ENCODE data around the gene CEP83. TPM values are rescaled to one million over a fixed set of nuclear protein-coding genes. Genes with fewer than 3 reads are reported as not detected.
A peak's percentile ranks its signal among the peaks of the same experiment; 100 is the strongest.

Gene CEP83
- polyA plus RNA-seq, 2 donors, result 4.7 to 8.3 TPM

DNA sequence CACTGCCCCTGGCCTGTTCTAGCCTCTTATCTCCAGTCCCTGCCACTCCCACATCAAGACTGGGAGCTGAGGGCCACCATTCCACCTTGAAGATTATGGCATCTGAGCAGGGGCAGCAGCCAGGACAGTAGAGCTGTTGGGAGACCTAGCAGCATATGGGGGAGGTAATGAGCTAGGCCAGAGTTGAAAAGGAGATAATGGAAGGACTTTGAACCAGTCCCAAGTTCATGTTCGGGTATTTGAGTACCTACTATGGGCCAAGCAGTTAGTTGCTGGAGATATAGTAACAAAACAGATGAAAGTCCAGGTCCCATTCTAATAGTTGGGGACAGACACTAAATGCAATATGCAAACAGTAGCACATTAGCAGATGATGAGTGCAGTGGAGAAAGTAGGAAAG, 159.8 kb downstream of the CEP83 start:
- Histone ChIP-seq H3K4me1 (ENCODE audit: control insufficient read depth in 2 of 2, insufficient read depth in 2 of 2, low read length in 1 of 2) (no peaks in the 10 kb centered on the region), H3K27ac (ENCODE audit: low read depth in 2 of 2, low read length in 1 of 2) (no peak overlapping the region), H3K27me3 (ENCODE audit: control insufficient read depth in 1 of 2, insufficient read depth in 2 of 2, low read length in 2 of 2) (no peaks in the 10 kb centered on the region), H3K4me3 (ENCODE audit: low read depth in 1 of 2, low read length in 2 of 2) (no peak overlapping the region), H3K36me3 (ENCODE audit: control insufficient read depth in 2 of 2, insufficient read depth in 2 of 2, low read length in 1 of 2) (no peaks in the 10 kb centered on the region), H3K9me3 (ENCODE audit: control insufficient read depth in 2 of 2, insufficient read depth in 1 of 2, low read depth in 1 of 2, low read length in 1 of 2) (no peaks in the 10 kb centered on the region)
- 85 to 88% methylated on average over 1 of the region's 1 CpG for WGBS, 2 donors

DNA sequence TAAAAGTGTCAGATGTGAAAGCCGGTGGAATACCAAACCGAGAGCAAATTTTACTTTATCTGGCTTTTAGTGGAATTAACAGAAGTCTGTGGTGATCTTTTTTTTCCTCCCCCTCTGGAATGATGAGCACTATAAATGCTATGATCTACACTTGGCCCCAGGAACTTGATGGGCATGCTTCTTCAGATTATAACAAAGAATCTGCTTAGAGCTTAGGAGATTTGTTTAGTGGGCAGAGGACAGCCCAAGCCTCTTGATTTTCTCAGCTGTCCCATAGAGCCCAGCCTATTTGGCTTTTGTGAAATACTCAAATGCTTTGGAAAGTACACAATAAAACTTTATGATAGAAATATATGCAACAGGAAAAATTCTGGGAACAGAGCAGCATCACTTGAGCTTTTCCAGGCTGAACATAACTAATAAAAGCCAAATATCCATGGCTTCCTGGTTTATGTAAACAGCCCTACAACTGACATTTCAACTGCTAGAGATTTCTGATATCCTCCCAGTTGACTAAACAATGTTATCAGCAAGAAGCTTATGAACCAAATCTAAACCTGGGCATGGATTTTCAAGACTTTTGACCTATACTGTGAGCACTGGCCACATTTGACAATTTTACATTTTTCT, 161.7 kb downstream of the CEP83 start:
- H3K9me3 ChIP-seq (ENCODE audit: control insufficient read depth in 2 of 2, insufficient read depth in 1 of 2, low read depth in 1 of 2, low read length in 1 of 2), result no peaks in the 10 kb centered on the region
- 94 to 96% methylated on average over 2 of the region's 2 CpGs for WGBS, 2 donors
- no peak overlapping the region for H3K27ac ChIP-seq (ENCODE audit: low read depth in 2 of 2, low read length in 1 of 2)

DNA sequence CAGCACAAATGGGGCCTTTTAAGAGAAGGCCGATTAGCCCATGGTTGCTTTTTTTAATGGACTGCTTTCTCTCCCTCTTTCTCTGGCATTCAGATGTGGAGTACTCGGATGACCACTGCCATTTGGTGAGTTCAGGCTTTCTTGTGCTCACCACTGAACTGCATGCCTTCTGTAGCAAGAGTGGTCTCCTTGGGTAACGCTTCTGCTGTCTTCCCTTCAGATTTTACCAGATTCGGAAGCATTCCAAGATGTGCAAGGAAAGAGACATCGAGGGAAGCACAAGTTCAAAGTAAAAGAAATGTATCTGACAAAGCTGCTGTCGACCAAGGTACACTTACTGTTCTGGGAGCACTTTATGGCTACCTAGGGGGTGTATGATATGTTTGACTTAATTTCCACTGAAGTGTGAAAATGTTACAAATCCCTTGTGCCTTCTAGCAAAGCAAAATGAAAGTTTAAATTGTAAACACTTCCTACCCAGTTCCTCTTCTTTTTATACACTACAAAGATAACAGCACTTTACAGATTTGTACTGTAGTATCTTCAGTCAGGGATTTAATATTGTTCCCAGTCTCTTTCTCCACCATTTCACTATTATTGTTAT, 162.5 kb downstream of the CEP83 start:
- Histone ChIP-seq H3K9me3 (ENCODE audit: control insufficient read depth in 2 of 2, insufficient read depth in 1 of 2, low read depth in 1 of 2, low read length in 1 of 2) (no peaks in the 10 kb centered on the region), H3K4me3 (ENCODE audit: low read depth in 1 of 2, low read length in 2 of 2) (no peak overlapping the region), H3K36me3 (ENCODE audit: control insufficient read depth in 2 of 2, insufficient read depth in 2 of 2, low read length in 1 of 2) (no peaks in the 10 kb centered on the region), H3K27ac (ENCODE audit: low read depth in 2 of 2, low read length in 1 of 2) (no peak overlapping the region), H3K4me1 (ENCODE audit: control insufficient read depth in 2 of 2, insufficient read depth in 2 of 2, low read length in 1 of 2) (no peaks in the 10 kb centered on the region), H3K27me3 (ENCODE audit: control insufficient read depth in 1 of 2, insufficient read depth in 2 of 2, low read length in 2 of 2) (no peaks in the 10 kb centered on the region)
- 89 to 93% methylated on average over 6 of the region's 6 CpGs for WGBS, 2 donors

More for the DNA sequence above, 161.7 kb downstream of the CEP83 start:
- Histone ChIP-seq H3K4me1 (ENCODE audit: control insufficient read depth in 2 of 2, insufficient read depth in 2 of 2, low read length in 1 of 2) (no peaks in the 10 kb centered on the region), H3K4me3 (ENCODE audit: low read depth in 1 of 2, low read length in 2 of 2) (no peak overlapping the region), H3K27me3 (ENCODE audit: control insufficient read depth in 1 of 2, insufficient read depth in 2 of 2, low read length in 2 of 2) (no peaks in the 10 kb centered on the region), H3K36me3 (ENCODE audit: control insufficient read depth in 2 of 2, insufficient read depth in 2 of 2, low read length in 1 of 2) (no peaks in the 10 kb centered on the region)

DNA sequence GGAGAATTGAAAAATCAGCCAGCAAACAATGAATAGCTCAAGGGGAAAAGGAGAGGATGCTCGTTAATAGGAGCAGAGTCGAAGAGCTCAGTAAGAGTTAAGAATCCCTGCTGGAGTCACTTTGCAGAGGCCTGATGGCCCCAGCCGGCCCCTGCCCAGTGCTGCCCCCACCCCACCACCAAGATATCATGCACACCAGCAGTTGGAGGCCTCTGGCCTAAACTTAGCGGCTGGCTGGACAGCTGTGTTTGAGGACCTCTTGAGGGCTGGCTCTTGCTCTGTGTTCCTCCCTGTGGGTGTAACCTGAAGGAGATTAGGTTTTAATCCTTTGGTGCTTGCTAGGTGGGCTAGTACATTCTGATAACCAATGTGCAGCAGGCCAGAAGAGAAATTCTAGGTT, 169.3 kb downstream of the CEP83 start:
- Histone ChIP-seq H3K27me3 (ENCODE audit: control insufficient read depth in 1 of 2, insufficient read depth in 2 of 2, low read length in 2 of 2) (no peaks in the 10 kb centered on the region), H3K4me3 (ENCODE audit: low read depth in 1 of 2, low read length in 2 of 2) (no peak overlapping the region), H3K9me3 (ENCODE audit: control insufficient read depth in 2 of 2, insufficient read depth in 1 of 2, low read depth in 1 of 2, low read length in 1 of 2) (no peaks in the 10 kb centered on the region), H3K27ac (ENCODE audit: low read depth in 2 of 2, low read length in 1 of 2) (peak overlapping the region; percentile 7 to 34), H3K4me1 (ENCODE audit: control insufficient read depth in 2 of 2, insufficient read depth in 2 of 2, low read length in 1 of 2) (peaks cover 0 to 2% of the 10 kb centered on the region in 2 donors), H3K36me3 (ENCODE audit: control insufficient read depth in 2 of 2, insufficient read depth in 2 of 2, low read length in 1 of 2) (no peaks in the 10 kb centered on the region)
- WGBS, 2 donors, result 44 to 62% methylated on average over 4 of the region's 4 CpGs

DNA sequence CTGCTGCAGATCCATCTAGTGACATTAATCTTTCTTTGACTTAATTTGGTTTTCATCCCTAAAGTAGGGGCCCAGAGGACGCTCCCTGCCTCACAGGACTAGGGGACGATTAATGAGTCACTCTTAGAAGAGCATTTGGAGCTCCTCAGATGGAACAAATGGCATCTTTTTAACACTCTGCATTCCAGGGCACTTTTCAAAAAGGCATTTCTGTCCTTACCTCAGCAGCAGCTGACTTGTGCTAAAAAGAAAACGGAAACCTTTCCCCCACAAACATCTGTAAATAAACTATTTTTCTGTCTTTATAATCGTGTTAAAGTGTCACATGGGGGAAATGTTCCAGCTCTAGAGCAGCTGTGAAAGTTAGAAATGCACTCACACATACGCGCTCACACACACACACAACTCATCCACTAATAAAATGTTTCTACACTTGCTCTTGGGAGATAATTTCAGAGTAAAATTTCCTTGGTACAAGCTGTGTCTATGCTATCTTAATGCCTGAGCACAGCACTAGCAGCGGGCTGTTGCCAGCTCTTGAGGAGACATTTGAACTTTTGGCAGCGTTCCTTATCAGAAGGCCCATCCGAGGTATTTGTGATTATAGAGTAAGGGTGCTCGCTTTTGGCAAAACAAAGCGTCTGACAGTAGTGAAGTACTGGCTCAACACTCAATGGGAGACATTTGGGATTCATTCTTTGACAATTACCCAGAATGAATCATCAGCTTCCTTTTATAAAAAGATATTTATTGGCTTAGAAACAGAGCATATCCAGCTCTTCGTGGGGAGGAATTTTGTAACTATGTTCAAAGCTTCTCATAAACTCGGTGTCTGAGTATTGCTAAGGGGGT, 170.0 kb downstream of the CEP83 start:
- Histone ChIP-seq H3K27me3 (ENCODE audit: control insufficient read depth in 1 of 2, insufficient read depth in 2 of 2, low read length in 2 of 2) (no peaks in the 10 kb centered on the region), H3K27ac (ENCODE audit: low read depth in 2 of 2, low read length in 1 of 2) (peak overlapping the region in 1 of 2 donors; percentile 34), H3K9me3 (ENCODE audit: control insufficient read depth in 2 of 2, insufficient read depth in 1 of 2, low read depth in 1 of 2, low read length in 1 of 2) (no peaks in the 10 kb centered on the region), H3K4me1 (ENCODE audit: control insufficient read depth in 2 of 2, insufficient read depth in 2 of 2, low read length in 1 of 2) (peaks cover 0 to 2% of the 10 kb centered on the region in 2 donors), H3K36me3 (ENCODE audit: control insufficient read depth in 2 of 2, insufficient read depth in 2 of 2, low read length in 1 of 2) (no peaks in the 10 kb centered on the region), H3K4me3 (ENCODE audit: low read depth in 1 of 2, low read length in 2 of 2) (no peak overlapping the region)
- 38 to 45% methylated on average over 13 of the region's 13 CpGs for WGBS, 2 donors

DNA sequence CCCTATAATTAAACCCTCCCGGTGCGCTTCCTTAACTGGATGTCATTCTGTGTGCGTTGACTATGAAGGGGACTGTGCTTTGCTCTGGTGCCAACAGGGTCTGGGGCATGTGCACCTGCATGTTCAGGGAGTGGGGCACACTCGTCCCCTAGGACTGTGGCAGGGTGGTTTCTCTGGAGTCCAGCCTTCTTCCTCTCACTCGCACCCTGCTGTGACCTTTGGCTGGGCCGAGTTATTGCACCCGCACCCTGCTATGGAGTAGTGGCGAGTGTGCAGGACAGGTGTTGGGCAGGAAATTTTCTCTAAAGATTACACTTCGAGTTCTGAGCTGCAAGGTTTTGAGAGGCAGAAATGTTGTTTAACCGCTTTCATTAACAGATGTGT, 172.4 kb downstream of the CEP83 start:
- Histone ChIP-seq H3K4me1 (ENCODE audit: control insufficient read depth in 2 of 2, insufficient read depth in 2 of 2, low read length in 1 of 2) (peaks cover 0 to 2% of the 10 kb centered on the region in 2 donors), H3K4me3 (ENCODE audit: low read depth in 1 of 2, low read length in 2 of 2) (no peak overlapping the region), H3K9me3 (ENCODE audit: control insufficient read depth in 2 of 2, insufficient read depth in 1 of 2, low read depth in 1 of 2, low read length in 1 of 2) (no peaks in the 10 kb centered on the region), H3K36me3 (ENCODE audit: control insufficient read depth in 2 of 2, insufficient read depth in 2 of 2, low read length in 1 of 2) (no peaks in the 10 kb centered on the region), H3K27me3 (ENCODE audit: control insufficient read depth in 1 of 2, insufficient read depth in 2 of 2, low read length in 2 of 2) (no peaks in the 10 kb centered on the region), H3K27ac (ENCODE audit: low read depth in 2 of 2, low read length in 1 of 2) (no peak overlapping the region)
- WGBS, 2 donors, result 72 to 91% methylated on average over 10 of the region's 10 CpGs

DNA sequence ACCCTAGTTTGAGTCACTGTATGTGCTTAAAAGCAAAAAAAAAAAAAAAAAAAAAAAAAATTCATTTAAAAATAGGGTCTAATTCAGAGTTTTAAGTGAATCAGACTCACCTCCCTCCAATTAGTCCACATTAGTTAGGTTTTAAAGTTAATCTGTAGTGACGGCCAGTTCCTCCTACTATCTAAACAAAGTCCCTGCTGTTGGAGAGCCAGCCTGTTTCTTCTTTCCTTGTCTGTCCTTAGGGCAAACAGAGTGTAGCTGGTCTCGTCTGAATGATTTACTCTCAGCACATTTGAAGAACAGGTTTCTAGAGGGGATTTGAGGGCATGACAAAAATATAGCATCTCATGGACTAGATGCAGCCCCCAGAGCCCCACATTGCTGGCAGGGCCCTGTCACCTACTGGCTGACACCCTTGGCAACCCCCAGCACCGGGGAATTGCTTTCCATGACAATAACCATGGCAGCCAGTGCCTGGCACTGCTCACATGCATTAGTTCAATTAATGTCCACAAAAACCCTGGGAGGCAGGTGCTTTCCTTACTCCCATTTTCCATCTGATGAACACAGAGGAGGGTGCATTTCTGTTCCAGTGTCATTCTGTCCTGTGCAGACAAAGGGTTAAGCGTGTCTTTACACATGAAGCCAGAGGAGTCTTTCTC, 173.0 kb downstream of the CEP83 start:
- H3K4me1 ChIP-seq (ENCODE audit: control insufficient read depth in 2 of 2, insufficient read depth in 2 of 2, low read length in 1 of 2), result peaks cover 0 to 2% of the 10 kb centered on the region in 2 donors
- H3K4me3 ChIP-seq (ENCODE audit: low read depth in 1 of 2, low read length in 2 of 2), result no peak overlapping the region
- H3K27ac ChIP-seq (ENCODE audit: low read depth in 2 of 2, low read length in 1 of 2), result no peak overlapping the region
- 75 to 79% methylated on average over 4 of the region's 4 CpGs for WGBS, 2 donors
- H3K36me3 ChIP-seq (ENCODE audit: control insufficient read depth in 2 of 2, insufficient read depth in 2 of 2, low read length in 1 of 2), result no peaks in the 10 kb centered on the region
- no peaks in the 10 kb centered on the region for H3K27me3 ChIP-seq (ENCODE audit: control insufficient read depth in 1 of 2, insufficient read depth in 2 of 2, low read length in 2 of 2)
- no peaks in the 10 kb centered on the region for H3K9me3 ChIP-seq (ENCODE audit: control insufficient read depth in 2 of 2, insufficient read depth in 1 of 2, low read depth in 1 of 2, low read length in 1 of 2)

DNA sequence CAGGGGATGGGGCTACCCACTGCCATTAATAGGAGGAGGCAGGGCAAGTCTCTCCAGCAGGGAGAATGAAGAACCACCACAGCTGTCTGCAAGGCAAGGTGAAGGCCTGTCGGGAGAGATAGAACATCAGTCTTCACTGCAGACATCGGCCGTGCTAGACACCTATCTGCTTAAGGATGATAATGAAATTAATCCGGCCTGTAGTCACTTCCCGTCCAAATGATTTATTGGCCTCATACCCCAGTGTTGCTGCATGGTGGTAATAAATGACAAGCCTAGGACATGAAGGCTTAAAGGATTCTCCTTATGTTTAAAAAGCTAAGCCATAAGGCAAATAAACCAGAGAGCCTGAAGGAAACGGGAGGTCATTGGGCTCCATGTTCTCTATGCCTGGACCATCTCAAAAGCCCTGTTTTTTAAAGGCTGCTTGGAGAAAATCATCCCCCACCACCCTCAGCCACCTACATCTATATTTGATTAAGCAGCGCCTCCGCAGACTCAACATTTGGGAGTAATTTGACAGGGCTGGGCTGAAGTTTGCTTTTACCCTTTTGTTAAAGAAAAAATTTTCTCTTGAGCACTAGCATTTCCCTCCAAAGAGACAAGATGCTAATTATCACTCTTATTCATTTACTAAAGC, 173.6 kb downstream of the CEP83 start:
- no peak overlapping the region for H3K4me3 ChIP-seq (ENCODE audit: low read depth in 1 of 2, low read length in 2 of 2)
- H3K36me3 ChIP-seq (ENCODE audit: control insufficient read depth in 2 of 2, insufficient read depth in 2 of 2, low read length in 1 of 2), result no peaks in the 10 kb centered on the region
- no peak overlapping the region for H3K27ac ChIP-seq (ENCODE audit: low read depth in 2 of 2, low read length in 1 of 2)
- peaks cover 0 to 2% of the 10 kb centered on the region in 2 donors for H3K4me1 ChIP-seq (ENCODE audit: control insufficient read depth in 2 of 2, insufficient read depth in 2 of 2, low read length in 1 of 2)
- H3K9me3 ChIP-seq (ENCODE audit: control insufficient read depth in 2 of 2, insufficient read depth in 1 of 2, low read depth in 1 of 2, low read length in 1 of 2), result no peaks in the 10 kb centered on the region
- no peaks in the 10 kb centered on the region for H3K27me3 ChIP-seq (ENCODE audit: control insufficient read depth in 1 of 2, insufficient read depth in 2 of 2, low read length in 2 of 2)
- 76 to 81% methylated on average over 8 of the region's 8 CpGs for WGBS, 2 donors

DNA sequence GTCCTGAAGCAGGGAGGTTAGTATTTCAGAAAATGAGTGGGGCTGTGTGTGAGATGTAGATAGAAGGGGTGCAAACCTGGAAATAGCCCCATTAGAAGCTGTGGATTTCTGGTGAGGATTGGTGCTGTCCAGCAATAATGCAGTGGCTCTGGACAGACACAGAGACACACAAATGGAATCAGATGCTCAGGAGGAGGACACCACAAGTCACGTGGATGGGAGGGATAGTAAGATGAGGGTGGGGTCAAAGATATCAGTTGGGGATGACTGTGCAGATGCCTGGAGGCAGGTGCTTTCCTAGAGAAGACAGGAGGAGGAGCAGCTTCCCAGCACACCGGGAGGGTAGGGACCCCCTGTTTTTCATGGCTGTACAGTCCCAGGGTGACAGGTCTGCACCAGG, 174.8 kb downstream of the CEP83 start:
- Histone ChIP-seq H3K27ac (ENCODE audit: low read depth in 2 of 2, low read length in 1 of 2) (no peak overlapping the region), H3K9me3 (ENCODE audit: control insufficient read depth in 2 of 2, insufficient read depth in 1 of 2, low read depth in 1 of 2, low read length in 1 of 2) (no peaks in the 10 kb centered on the region), H3K27me3 (ENCODE audit: control insufficient read depth in 1 of 2, insufficient read depth in 2 of 2, low read length in 2 of 2) (no peaks in the 10 kb centered on the region), H3K36me3 (ENCODE audit: control insufficient read depth in 2 of 2, insufficient read depth in 2 of 2, low read length in 1 of 2) (no peaks in the 10 kb centered on the region), H3K4me1 (ENCODE audit: control insufficient read depth in 2 of 2, insufficient read depth in 2 of 2, low read length in 1 of 2) (no peaks in the 10 kb centered on the region), H3K4me3 (ENCODE audit: low read depth in 1 of 2, low read length in 2 of 2) (no peak overlapping the region)
- WGBS, 2 donors, result 63 to 64% methylated on average over 2 of the region's 2 CpGs

All from esophagus (tissue), 2 donors.